ENCODE results near the gene SAE1. TPM values are rescaled to one million over a fixed set of nuclear protein-coding genes. Genes with fewer than 3 reads are reported as not detected.

Gene SAE1
- total RNA-seq (77.6 TPM), polyA plus RNA-seq (ENCODE audit: insufficient read depth in 1 of 8, insufficient read length in 8 of 8, low replicate concordance in 1 of 8) (100 to 1,000 TPM in 2 of 8 donors, 10 to 100 TPM in 6; 75.8 to 103 (median 92.2) TPM)
- long read RNA-seq, donor 1, transcript SAE1-201 (9 exons, 2,049 nt) = major isoform, 10 of 16 reads
- long read RNA-seq, donor 1, partial matches to known transcripts = 6 of 16 reads
- long read RNA-seq, donor 1, other reads (novel, unspliced or antisense) = 0 of 16 reads
- long read RNA-seq, donor 2, partial matches to known transcripts = 0 of 2 reads
- long read RNA-seq, donor 2, other reads (novel, unspliced or antisense) = 0 of 2 reads
- long read RNA-seq, donor 3, transcript SAE1-201 (9 exons, 2,049 nt) = major isoform, 22 of 34 reads
- long read RNA-seq, donor 3, partial matches to known transcripts = 9 of 34 reads
- long read RNA-seq, donor 3, other reads (novel, unspliced or antisense) = 0 of 34 reads
- long read RNA-seq, donor 4, transcript SAE1-201 (9 exons, 2,049 nt) = major isoform, 10 of 21 reads
- long read RNA-seq, donor 4, partial matches to known transcripts = 11 of 21 reads
- long read RNA-seq, donor 4, other reads (novel, unspliced or antisense) = 0 of 21 reads
- long read RNA-seq, donor 5, transcript SAE1-201 (9 exons, 2,049 nt) = major isoform, 39 of 89 reads
- long read RNA-seq, donor 5, partial matches to known transcripts = 50 of 89 reads
- long read RNA-seq, donor 5, other reads (novel, unspliced or antisense) = 0 of 89 reads
- long read RNA-seq, donor 6, transcript SAE1-201 (9 exons, 2,049 nt) = major isoform, 36 of 39 reads
- long read RNA-seq, donor 6, partial matches to known transcripts = 0 of 39 reads
- long read RNA-seq, donor 6, other reads (novel, unspliced or antisense) = 0 of 39 reads
- long read RNA-seq, donor 7, transcript SAE1-201 (9 exons, 2,049 nt) = major isoform, 21 of 57 reads
- long read RNA-seq, donor 7, partial matches to known transcripts = 32 of 57 reads
- long read RNA-seq, donor 7, other reads (novel, unspliced or antisense) = 0 of 57 reads
- long read RNA-seq, donor 8, transcript SAE1-201 (9 exons, 2,049 nt) = major isoform, 19 of 50 reads
- long read RNA-seq, donor 8, partial matches to known transcripts = 30 of 50 reads
- long read RNA-seq, donor 8, other reads (novel, unspliced or antisense) = 0 of 50 reads
- long read RNA-seq, donor 9, transcript SAE1-201 (9 exons, 2,049 nt) = major isoform, 21 of 44 reads
- long read RNA-seq, donor 9, partial matches to known transcripts = 22 of 44 reads
- long read RNA-seq, donor 9, other reads (novel, unspliced or antisense) = 0 of 44 reads
- long read RNA-seq, donor 10, transcript SAE1-201 (9 exons, 2,049 nt) = major isoform, 29 of 64 reads
- long read RNA-seq, donor 10, partial matches to known transcripts = 33 of 64 reads
- long read RNA-seq, donor 10, other reads (novel, unspliced or antisense) = 0 of 64 reads
- long read RNA-seq, donor 11, transcript SAE1-201 (9 exons, 2,049 nt) = major isoform, 10 of 12 reads
- long read RNA-seq, donor 11, partial matches to known transcripts = 0 of 12 reads
- long read RNA-seq, donor 11, other reads (novel, unspliced or antisense) = 0 of 12 reads

DNA sequence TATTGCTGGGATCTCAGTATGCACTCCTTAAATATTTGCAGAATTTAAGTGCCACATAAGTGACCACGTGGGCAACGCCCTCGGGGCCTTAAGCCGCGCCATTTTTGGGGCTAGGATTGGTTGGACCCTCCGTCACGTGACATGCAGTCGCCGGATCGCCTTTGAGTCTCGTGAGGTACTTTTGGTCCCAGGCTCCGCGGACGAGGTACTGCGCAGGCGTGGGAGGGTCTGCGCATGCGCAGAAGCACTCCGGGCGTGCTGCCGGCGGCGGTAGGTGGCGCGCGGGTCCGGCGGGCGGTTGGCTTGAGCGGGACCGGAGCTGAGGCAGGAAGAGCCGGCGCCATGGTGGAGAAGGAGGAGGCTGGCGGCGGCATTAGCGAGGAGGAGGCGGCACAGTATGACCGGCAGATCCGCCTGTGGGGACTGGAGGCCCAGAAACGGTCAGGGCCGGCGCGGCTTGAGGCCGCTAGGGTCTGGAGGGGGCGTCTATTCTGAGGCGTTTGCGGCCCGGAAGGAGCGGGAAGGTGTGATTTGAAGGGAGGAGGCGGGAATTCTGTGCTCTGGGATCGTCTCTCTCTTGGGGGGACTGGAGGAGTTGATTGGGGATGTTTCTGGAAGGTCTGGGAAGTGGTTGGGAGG is at the start of gene SAE1:
TSS of gene SAE1 (plus strand) at position 247 of the 639 bp plus-strand sequence. CDS start at position 343, 96 bp downstream.
- H3K9me3 ChIP-seq (replicated peaks; ENCODE audit: control insufficient read depth, low read depth, low read length) = no peaks in the 10 kb centered on the region
- H3K4me1 ChIP-seq (ENCODE audit: control insufficient read depth, insufficient read depth, low read length) = peaks cover 16% of the 10 kb centered on the region
- DNase-seq = peak; percentile 99
- H3K27me3 ChIP-seq (ENCODE audit: control insufficient read depth, insufficient read depth, low read length) = no peaks in the 10 kb centered on the region
- peaks cover 22% of the 10 kb centered on the region for H3K36me3 ChIP-seq (ENCODE audit: control insufficient read depth, insufficient read depth, low read length)
- H3K4me3 ChIP-seq (ENCODE audit: low read length) = peak within 1 kb of the TSS; percentile 97
- H3K27ac ChIP-seq (ENCODE audit: low read length) = peak within 1 kb of the TSS; percentile 98
- 1% methylated on average over 49 of the region's 51 CpGs for whole genome bisulfite sequencing (ENCODE audit: insufficient coverage)

DNA sequence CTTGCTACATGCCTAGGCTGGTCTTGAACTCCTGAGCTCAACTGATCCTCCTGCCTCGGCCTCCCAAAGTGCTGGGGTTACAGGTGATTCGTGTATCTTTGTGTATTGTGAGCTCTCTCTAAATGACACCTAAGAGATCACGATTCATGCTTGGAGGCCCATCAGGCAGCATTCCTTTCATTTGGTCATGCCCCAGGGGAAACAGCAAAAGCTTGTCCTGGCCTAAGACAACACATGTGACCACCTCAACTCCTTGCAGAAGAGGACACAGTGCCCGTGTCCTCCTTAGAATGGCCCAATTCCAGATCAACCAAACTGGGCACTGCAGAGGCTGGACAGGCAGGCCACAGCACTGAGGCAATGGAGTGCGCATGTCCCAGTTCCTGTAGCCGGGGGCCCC is 49.5 kb upstream of the SAE1 start:
- Histone ChIP-seq H3K27me3 (ENCODE audit: control insufficient read depth, insufficient read depth, low read length) (no peaks in the 10 kb centered on the region), H3K9me3 (replicated peaks; ENCODE audit: control insufficient read depth, low read depth, low read length) (no peaks in the 10 kb centered on the region), H3K4me3 (ENCODE audit: low read length) (no peak overlapping the region), H3K36me3 (ENCODE audit: control insufficient read depth, insufficient read depth, low read length) (peaks cover 87% of the 10 kb centered on the region), H3K27ac (ENCODE audit: low read length) (no peak overlapping the region), H3K4me1 (ENCODE audit: control insufficient read depth, insufficient read depth, low read length) (no peaks in the 10 kb centered on the region)
- no peak for DNase-seq
- WGBS (ENCODE audit: insufficient coverage) = 80% methylated on average over 5 of the region's 6 CpGs

GRCh38 chr19:47082493-47082892 is 48.1 kb upstream of the SAE1 start:
- Histone ChIP-seq H3K4me1 (ENCODE audit: control insufficient read depth, insufficient read depth, low read length) (no peaks in the 10 kb centered on the region), H3K9me3 (replicated peaks; ENCODE audit: control insufficient read depth, low read depth, low read length) (no peaks in the 10 kb centered on the region), H3K4me3 (ENCODE audit: low read length) (no peak overlapping the region), H3K27ac (ENCODE audit: low read length) (no peak overlapping the region), H3K27me3 (ENCODE audit: control insufficient read depth, insufficient read depth, low read length) (no peaks in the 10 kb centered on the region), H3K36me3 (ENCODE audit: control insufficient read depth, insufficient read depth, low read length) (peaks cover 85% of the 10 kb centered on the region)
- DNase-seq = no peak
- 100% methylated on average over 2 of the region's 5 CpGs for WGBS (ENCODE audit: insufficient coverage)

GRCh38 chr19:47084879-47085439 is 45.7 kb upstream of the SAE1 start:
- H3K4me3 ChIP-seq (ENCODE audit: low read length) = no peak overlapping the region
- H3K27ac ChIP-seq (ENCODE audit: low read length) = no peak overlapping the region
- no peak for DNase-seq
- no peaks in the 10 kb centered on the region for H3K9me3 ChIP-seq (replicated peaks; ENCODE audit: control insufficient read depth, low read depth, low read length)
- H3K4me1 ChIP-seq (ENCODE audit: control insufficient read depth, insufficient read depth, low read length) = no peaks in the 10 kb centered on the region
- H3K36me3 ChIP-seq (ENCODE audit: control insufficient read depth, insufficient read depth, low read length) = peaks cover 93% of the 10 kb centered on the region
- 88% methylated on average over 11 of the region's 24 CpGs for WGBS (ENCODE audit: insufficient coverage)
- H3K27me3 ChIP-seq (ENCODE audit: control insufficient read depth, insufficient read depth, low read length) = no peaks in the 10 kb centered on the region

DNA sequence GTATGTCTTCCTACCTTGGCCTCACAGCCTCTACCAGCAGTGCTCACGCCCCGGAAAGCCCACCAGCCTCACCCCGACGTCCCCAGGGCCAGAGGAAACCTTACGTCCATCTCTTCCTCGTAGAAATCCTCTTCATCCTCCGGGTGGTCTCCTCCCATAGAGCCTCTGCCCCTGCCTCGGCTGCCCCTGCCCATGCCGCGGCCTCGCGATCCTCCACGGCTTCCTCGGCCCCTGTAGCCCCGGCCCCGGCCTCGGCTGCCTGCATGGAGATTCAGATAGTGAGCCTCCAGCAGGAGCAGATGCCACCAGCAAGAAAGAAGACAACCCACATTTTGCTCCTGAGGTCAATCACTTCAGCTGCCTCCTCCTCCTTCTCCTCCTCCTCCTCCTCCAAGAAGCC is 44.4 kb upstream of the SAE1 start:
- no peaks in the 10 kb centered on the region for H3K4me1 ChIP-seq (ENCODE audit: control insufficient read depth, insufficient read depth, low read length)
- no peaks in the 10 kb centered on the region for H3K27me3 ChIP-seq (ENCODE audit: control insufficient read depth, insufficient read depth, low read length)
- H3K36me3 ChIP-seq (ENCODE audit: control insufficient read depth, insufficient read depth, low read length) = peaks cover 90% of the 10 kb centered on the region
- H3K4me3 ChIP-seq (ENCODE audit: low read length) = no peak overlapping the region
- WGBS (ENCODE audit: insufficient coverage) = 81% methylated on average over 15 of the region's 17 CpGs
- DNase-seq = no peak
- H3K9me3 ChIP-seq (replicated peaks; ENCODE audit: control insufficient read depth, low read depth, low read length) = no peaks in the 10 kb centered on the region
- no peak overlapping the region for H3K27ac ChIP-seq (ENCODE audit: low read length)

DNA sequence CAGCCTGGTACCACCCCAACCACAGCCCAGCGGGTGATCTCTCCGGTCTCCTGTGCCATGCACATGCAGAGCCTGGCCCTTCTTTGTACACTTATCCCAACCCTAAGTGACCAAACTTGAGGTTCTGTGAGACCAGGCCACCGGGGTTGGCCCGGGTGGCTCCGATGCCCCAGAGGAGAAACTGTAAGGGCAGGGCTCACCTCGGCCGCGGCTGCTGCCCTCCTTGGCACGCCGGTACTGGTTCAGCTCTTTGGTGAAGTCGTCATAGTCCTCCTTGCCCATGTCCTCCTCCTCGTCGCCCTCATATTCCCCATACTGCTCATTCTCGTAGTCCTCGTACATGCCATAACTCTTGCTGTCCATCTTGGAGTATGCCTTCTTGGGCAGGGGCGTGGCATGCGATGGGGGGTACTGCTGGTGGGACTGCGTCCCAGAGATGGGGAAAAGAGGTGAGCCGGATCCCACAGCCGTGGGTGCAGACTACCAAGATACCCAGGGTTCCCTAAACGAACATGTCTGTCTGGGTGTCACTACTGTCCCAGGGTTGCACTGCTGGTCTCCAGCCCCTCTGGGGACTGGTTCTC is 40.8 kb upstream of the SAE1 start:
- Histone ChIP-seq H3K27me3 (ENCODE audit: control insufficient read depth, insufficient read depth, low read length) (no peaks in the 10 kb centered on the region), H3K27ac (ENCODE audit: low read length) (no peak overlapping the region), H3K36me3 (ENCODE audit: control insufficient read depth, insufficient read depth, low read length) (peaks cover 86% of the 10 kb centered on the region), H3K9me3 (replicated peaks; ENCODE audit: control insufficient read depth, low read depth, low read length) (no peaks in the 10 kb centered on the region), H3K4me3 (ENCODE audit: low read length) (no peak overlapping the region), H3K4me1 (ENCODE audit: control insufficient read depth, insufficient read depth, low read length) (peaks cover 14% of the 10 kb centered on the region)
- no peak for DNase-seq
- WGBS (ENCODE audit: insufficient coverage) = 95% methylated on average over 14 of the region's 21 CpGs

GRCh38 chr19:47093254-47093653 is 37.4 kb upstream of the SAE1 start:
- no peaks in the 10 kb centered on the region for H3K27me3 ChIP-seq (ENCODE audit: control insufficient read depth, insufficient read depth, low read length)
- peaks cover 73% of the 10 kb centered on the region for H3K36me3 ChIP-seq (ENCODE audit: control insufficient read depth, insufficient read depth, low read length)
- no peak for DNase-seq
- no peak overlapping the region for H3K4me3 ChIP-seq (ENCODE audit: low read length)
- peaks cover 44% of the 10 kb centered on the region for H3K4me1 ChIP-seq (ENCODE audit: control insufficient read depth, insufficient read depth, low read length)
- WGBS (ENCODE audit: insufficient coverage) = 83% methylated on average over 4 of the region's 5 CpGs
- peak overlapping the region; percentile 38 for H3K27ac ChIP-seq (ENCODE audit: low read length)
- H3K9me3 ChIP-seq (replicated peaks; ENCODE audit: control insufficient read depth, low read depth, low read length) = no peaks in the 10 kb centered on the region

DNA sequence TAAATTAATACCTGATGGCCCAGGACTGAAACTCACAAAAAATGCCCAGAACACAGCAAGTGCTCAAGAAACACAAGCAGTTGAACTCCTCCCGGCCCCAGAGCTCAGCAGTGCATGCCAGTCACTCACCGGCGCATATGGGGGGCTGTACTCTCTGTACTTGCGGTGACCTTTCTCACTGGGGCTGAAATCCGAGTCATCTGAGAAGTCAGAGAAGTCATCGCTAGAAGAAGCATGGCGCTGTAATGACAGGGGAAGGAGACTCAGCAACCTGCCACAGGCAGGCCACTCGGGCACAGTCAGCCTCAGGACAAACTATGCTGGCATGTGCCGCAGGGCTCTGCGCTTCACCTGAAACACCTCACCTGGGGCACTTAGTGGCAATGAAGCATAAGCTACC is 36.8 kb upstream of the SAE1 start:
- 67% methylated on average over 6 of the region's 10 CpGs for WGBS (ENCODE audit: insufficient coverage)
- no peaks in the 10 kb centered on the region for H3K9me3 ChIP-seq (replicated peaks; ENCODE audit: control insufficient read depth, low read depth, low read length)
- DNase-seq = no peak
- H3K4me1 ChIP-seq (ENCODE audit: control insufficient read depth, insufficient read depth, low read length) = peaks cover 49% of the 10 kb centered on the region
- peak overlapping the region; percentile 43 for H3K27ac ChIP-seq (ENCODE audit: low read length)
- no peak overlapping the region for H3K4me3 ChIP-seq (ENCODE audit: low read length)
- no peaks in the 10 kb centered on the region for H3K27me3 ChIP-seq (ENCODE audit: control insufficient read depth, insufficient read depth, low read length)
- peaks cover 68% of the 10 kb centered on the region for H3K36me3 ChIP-seq (ENCODE audit: control insufficient read depth, insufficient read depth, low read length)

All from muscle of leg (tissue), 16 donors.